ENCODE data around the gene ADRB1.

DNA sequence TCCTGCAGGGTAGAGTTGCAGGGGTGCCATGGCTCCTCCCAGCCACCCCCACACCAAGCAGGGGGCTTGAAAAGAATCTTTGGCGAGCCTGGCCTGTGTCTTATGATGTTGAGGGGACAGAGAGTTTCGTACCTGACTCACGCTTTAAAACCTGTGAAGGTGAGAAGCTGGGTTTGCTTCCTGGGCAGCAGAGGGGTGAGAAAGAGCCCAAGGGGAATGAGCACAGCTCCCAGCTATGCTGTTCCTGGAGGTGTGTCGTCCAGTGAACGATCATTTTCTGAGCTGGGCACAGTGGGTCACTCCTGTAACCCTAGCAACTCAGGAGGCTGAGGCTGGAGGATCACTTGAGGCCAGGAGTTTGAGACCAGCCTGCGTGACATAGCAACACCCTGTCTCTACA lies 13.5 kb upstream of the ADRB1 start:
- TF ChIP-seq, protein P1, sequence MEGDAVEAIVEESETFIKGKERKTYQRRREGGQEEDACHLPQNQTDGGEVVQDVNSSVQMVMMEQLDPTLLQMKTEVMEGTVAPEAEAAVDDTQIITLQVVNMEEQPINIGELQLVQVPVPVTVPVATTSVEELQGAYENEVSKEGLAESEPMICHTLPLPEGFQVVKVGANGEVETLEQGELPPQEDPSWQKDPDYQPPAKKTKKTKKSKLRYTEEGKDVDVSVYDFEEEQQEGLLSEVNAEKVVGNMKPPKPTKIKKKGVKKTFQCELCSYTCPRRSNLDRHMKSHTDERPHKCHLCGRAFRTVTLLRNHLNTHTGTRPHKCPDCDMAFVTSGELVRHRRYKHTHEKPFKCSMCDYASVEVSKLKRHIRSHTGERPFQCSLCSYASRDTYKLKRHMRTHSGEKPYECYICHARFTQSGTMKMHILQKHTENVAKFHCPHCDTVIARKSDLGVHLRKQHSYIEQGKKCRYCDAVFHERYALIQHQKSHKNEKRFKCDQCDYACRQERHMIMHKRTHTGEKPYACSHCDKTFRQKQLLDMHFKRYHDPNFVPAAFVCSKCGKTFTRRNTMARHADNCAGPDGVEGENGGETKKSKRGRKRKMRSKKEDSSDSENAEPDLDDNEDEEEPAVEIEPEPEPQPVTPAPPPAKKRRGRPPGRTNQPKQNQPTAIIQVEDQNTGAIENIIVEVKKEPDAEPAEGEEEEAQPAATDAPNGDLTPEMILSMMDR (conservative IDR thresholded peaks at IDR 0.05; ENCODE audit: low read depth, low read length): no peak
- TF ChIP-seq EZH2 (IDR thresholded peaks at IDR 0.05; ENCODE audit: borderline replicate concordance, low read depth, low read length, poor library complexity, severe bottlenecking): no peak

Measured in A673 (cell line).